Right lobe of liver (tissue), 4 donors: ENCODE data around the gene POLD3.

Experiments used
- CTCF ChIP-seq, 4 donors: fragments of 200-600 bp in 3 of 4; fragments of 450-650 bp in 1 of 4; IDR thresholded peaks; one replicate each; pipeline versions ENCODE4 v1.5.1 to v1.8.0; 2016 to 2022; ENCODE audit warnings: antibody characterized with exemption in 4 of 4, mild to moderate bottlenecking in 2 of 4
- POLR2A ChIP-seq: fragments of 450-650 bp; IDR thresholded peaks from one replicate; pipeline ENCODE4 v1.6.1; 2017; ENCODE audit warnings: antibody characterized with exemption, mild to moderate bottlenecking
- donor health status: DM: no; HTN: no; CAD: no.
- donor health status: DM: no; HTN: no; CAD: no.
- donor health status: DM: no; HTN: yes; CAD: no.

GRCh38 chr11:74641905-74642304 is 49.5 kb downstream of the POLD3 start:
- TF ChIP-seq CTCF (IDR thresholded peaks at IDR 0.05): no peak
- TF ChIP-seq POLR2A: no peak
